ENCODE measurements around the gene TAGLN2.

TAGLN2 gene

DNA sequence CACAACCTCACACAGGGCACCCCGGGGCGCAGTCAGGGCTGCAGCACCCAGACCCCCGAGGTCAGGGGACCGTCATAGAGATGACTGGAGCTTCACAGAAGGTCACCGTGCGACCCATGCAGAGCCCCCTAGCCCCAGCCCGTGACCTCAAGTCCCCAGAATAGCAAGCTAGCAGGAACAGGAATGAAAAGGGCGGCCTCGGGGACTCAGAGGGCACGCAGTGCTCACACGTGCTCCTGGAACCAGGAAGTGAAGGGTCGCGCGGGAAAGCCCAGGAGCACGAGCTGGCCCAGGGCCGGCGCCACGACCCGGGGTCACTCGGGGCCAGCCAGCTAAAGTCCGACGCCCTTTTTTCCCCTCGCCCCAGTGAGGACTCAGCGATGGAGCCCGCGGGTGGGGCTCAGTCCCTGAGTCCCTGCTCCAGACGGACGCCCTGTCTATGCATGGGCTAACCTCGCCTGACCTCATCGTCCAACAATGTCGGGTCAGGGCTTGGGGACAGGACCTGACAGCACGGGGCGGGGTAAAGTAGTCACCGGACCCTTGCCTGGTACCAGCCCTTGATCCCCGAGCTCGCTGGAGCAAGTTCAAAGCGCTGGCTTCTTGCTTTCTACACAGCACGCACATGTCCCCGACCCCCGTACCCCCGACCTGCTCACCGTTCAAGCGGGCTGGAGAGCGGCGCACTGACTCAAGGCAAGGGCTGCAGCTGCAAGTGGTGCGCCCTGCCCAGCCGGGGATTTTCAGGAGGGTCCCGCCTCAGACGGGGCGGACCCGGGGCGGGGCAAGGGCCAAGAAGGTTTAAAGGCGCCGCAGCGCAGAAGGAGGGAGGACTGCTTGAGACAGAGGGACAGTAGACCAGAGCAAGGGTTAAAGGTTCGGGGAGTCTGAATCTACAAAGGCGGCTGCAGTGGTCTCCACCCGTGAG lies at the start of gene TAGLN2:
Gene TAGLN2 (minus strand): TSS at position 717 of the 928 bp plus-strand sequence. CDS start 4,998 bp downstream, outside the sequence.
- DNase-seq (ENCODE audit: low read depth) = peak; percentile 82

DNA sequence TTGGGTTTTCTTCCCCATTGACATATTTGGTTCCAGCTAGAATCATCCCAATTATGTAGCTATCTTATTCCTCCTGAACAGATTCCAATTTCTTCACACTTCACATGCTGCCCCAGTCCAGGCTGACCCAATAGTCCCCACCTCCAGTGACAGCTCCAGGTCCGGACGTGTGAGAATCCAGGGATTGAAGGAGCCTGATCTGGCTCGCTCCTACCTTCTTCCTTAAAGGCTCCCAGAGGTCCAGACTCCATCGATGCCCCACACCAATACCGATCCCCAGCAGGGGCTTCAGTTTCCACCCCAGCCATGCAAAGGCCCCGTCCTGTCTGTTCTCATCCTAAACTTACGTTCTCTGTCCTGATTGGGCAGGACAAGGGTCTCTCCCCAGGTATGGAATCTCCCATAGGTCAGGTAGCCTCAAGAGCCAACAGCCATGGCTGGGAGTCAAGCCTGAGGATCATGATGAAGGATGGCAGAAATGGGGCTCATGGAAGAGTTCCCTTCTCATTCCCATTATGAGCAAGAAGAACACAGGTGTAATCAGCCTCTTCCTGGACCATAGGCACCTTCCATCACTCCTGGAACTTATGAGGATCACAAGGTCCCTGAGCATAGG lies 49.2 kb upstream of the TAGLN2 start:
- no peak for DNase-seq (ENCODE audit: low read depth)

DNA sequence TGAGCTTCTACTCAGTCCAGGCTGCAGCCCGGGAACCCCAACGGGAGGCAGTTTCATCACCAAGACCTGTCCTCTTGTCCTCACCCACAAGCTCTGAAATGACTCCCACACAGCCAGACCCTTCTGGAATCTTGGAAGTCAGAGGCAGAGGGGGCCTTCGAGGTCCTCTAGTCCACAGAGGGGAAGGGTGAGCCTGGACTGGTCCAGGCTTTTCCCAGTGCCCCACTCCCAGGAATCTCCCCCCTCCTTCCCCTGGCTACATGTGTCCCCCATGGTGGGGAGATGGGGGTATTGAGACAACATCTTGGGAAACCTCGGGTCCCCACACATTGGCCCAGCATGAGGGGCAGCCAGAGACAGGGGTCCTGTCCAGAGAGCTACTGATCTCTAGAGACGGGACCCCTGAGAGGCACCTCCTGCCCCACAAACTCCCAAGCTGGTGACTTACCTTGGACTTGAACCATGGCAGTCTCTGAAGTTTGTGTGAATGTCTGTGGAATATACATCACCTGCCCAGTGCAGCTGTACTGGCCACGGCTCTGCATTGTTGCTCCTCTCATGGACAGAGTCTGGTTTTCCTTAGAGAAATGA lies 48.1 kb upstream of the TAGLN2 start:
- no peak for DNase-seq (ENCODE audit: low read depth)

DNA sequence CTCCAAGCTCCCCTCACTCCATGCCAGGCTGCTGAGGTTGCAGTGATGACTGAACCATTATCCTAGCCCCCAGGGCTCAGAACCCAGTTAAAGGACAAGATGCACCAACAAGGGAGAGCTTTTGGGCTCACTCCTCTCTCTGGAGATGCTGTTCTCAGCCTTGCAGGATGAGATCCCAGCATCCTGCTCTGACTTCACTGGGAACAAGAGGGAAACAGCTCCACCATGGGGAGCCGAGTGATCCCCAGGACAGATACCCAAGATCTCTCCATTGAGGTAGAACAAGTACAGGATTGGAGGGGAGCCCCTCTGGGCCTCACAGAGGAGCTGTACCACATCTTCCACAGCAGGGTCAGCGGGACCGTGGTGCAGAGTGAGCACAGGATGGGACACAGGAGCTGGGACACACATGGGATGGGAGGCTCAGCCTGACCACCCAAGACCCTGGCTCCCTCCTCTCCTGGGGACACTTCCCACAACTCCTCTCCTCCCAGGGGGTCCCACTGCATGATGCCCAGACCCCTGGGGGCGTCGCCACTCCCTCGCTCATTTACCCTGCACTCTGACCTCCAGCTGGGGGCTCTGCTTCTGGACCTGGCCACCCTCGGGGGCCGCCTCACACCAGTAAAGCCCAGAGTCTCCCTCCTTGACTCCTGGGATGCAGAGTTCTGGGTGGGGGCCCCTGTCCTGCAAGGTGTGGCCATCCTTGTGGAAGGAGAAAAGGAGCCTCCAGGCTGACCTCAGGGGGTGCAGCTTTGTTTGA lies 47.3 kb upstream of the TAGLN2 start:
- no peak for DNase-seq (ENCODE audit: low read depth)

DNA sequence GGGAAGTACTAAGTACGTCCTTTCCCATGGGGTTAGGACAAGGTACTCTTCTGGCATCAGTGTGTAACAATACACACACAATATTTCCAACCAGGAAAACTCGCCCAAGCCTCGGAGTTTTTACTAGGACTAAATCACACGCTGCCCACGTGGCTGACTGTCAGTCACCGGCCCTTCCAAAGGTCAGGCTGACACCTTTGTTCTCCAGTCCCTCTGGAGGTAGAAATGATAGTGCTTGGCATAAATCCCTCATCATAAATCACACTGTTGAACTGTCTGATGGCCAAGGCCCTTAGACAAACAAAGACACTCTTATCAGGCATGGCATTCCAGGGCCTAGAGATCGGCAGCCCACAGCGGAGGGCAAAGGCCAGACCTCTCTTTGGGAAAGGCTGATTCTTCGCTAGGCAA lies 45.6 kb upstream of the TAGLN2 start:
- no peak for DNase-seq (ENCODE audit: low read depth)

DNA sequence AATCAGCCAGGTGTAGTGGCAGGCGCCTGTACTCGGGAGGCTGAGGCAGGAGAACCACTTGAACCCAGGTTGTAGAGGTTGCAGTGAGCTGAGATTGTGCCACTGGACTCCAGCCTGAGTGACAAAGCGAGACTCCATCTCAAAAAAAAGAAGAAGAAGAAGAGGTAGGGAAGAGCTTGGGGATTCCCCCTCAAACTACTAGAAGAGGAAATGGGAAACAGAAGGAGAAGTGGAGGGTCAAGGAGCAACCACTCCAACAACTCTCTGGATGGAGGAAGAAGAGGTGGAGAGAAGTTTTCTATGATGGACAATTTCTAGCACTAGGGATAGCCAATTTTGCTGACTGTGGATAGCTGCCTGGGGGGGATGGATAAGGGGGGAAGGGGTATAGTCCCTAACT lies 43.6 kb upstream of the TAGLN2 start:
- DNase-seq (ENCODE audit: low read depth) = no peak

DNA sequence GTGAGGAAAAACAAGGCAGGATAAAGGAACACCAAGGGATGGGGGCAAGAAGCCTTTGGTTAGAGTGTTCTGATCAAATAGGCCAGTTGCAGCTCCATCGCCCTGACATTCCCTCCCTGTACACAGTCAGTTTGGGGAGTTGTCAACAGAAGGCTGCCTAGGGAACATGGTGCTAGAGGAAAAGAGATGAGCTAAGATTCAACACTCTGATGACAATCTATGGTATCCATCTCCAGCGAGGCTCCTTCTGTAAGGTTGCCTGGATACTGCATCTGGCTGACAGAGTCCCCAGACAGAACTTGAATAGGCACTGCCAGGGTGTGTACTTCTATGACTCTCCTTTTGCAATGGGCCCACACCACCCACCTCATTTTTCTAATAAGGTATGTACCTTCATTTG lies 40.0 kb upstream of the TAGLN2 start:
- no peak for DNase-seq (ENCODE audit: low read depth)

DNA sequence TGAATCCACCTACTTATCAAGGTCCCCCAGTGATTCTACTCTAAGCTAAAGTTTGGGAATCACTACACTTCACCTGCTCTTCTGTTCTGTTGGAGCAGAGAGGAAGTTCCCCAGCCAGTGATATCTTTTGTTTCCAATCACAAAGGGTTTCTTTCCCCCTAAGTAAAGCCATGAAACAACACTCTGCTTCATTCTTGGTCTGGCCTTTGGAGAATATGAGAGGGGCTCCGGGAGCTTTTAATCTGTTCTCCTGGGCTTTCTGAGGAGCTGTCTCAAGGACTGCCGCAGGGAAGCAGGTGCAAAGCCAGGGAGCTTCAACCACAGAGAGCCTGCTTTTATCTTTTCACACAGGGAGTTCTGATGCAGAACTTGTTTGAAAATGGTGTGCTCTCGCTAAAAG lies 38.8 kb upstream of the TAGLN2 start:
- no peak for DNase-seq (ENCODE audit: low read depth)

DNA sequence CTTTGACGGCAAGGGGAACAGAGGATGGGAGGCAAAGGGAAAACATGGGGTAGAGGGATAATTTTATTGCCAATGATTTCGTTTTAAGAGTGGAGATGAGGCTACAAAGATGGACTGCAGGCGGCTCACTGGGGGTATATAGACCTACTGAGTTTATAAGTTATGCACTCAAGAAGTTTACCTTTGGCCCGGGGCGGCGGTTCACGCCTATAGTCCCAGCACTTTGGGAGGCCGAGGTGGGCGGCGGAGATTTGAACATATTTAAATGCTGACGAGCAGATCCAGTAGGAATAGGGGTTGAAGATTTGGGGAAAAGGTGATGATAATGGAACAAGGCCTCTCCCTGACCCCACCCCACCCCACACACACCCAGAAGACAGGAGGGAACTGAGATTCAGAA lies 36.9 kb upstream of the TAGLN2 start:
- no peak for DNase-seq (ENCODE audit: low read depth)

DNA sequence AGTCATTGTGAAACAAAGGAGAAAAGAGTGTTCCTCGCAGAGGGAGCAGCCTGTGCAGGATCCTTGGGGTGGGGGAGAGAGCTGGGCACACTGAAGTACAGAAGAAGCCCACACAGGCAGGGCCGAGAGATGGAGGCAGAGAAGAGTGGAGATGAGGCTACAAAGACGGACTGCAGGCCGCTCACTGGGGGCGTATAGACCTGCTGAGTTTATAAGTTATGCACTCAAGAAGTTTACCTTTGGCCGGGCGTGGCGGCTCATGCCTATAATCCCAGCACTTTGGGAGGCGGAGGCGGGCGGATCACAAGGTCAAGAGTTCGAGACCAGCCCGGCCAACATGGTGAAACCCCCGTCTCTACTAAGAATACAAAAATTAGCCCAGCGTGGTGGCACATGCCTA lies 36.3 kb upstream of the TAGLN2 start:
- no peak for DNase-seq (ENCODE audit: low read depth)

DNA sequence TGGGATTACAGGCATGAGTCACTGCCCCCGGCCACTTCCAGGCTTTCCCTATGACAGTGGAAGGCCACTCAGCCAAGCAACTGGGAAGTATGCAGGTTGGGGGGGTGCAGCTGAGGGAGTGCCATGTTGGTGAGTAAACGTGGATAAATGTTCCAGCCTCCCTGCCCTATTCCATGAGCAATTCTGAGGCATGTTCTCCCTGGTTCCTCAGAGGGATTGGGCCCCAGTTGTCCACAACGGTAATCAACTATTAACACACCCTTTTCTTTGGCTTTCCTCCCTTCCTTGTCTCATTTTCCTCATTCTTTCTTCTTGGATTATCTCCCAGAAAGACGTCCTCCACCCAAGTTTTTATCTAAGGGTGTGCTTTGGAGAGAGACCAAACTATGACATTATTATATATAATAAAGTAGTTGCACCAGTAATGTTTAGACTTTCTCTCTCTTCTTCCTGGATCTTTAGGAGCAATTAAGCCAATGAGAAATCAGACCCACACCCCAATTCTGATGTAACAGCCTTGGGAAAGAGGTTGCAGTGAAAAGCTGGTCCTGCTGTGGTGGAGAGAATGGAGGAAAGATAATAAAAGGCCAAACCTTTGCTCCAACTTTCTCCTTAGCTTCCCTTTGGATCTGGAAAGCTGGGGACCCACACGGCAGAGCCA lies 35.5 kb upstream of the TAGLN2 start:
- DNase-seq (ENCODE audit: low read depth) = peak; percentile 85

DNA sequence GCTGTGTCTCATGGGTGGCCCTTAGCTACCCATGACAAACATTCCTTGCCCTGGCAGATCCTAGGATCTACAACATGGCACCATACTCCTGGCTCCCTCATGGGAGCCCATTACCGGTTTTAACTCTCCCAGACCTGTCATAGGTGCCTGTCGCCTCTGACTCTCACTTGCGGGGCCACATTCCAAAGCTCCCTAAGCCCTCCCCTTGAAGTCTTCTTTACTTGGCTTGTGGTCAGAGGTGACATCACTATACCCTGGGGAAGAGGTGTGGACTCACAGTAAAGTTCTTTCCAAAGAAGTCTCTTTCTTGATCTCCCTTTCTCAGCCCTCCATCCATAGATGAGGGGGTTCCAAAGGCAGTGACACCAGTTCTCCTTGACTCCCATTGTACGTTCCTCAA lies 34.1 kb upstream of the TAGLN2 start:
- DNase-seq (ENCODE audit: low read depth) = no peak

DNA sequence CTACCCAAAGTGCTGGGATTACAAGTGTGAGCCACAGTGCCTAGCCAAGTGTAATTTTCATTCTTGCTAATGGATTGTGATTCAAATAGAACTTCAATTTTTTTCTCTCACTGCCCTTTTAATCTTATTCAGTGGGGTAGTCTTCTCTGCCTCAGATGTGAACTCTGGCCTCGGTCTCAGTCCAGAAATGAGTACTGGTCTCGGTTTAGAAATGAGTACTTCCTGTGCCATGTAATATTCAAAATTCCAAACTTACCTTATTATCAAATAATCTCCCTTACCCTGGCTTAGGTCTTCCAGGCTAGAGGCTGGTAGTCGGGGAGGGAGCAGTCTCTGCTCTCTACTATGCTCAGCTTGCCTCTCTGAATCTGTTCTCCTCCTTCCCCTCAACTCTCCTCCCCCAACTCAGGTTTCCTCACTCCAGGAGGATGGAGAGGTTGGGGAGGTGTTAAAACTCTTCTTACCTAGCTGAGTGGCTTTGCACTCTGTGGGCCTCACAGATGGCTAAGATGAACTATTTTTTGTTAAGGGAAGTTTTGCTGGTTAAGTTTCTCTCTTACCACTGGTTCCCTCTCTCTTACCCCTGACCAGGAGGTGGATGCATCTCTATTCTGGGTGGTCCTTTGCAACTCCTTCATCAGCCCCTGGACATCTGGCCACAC lies 33.5 kb upstream of the TAGLN2 start:
- no peak for DNase-seq (ENCODE audit: low read depth)

DNA sequence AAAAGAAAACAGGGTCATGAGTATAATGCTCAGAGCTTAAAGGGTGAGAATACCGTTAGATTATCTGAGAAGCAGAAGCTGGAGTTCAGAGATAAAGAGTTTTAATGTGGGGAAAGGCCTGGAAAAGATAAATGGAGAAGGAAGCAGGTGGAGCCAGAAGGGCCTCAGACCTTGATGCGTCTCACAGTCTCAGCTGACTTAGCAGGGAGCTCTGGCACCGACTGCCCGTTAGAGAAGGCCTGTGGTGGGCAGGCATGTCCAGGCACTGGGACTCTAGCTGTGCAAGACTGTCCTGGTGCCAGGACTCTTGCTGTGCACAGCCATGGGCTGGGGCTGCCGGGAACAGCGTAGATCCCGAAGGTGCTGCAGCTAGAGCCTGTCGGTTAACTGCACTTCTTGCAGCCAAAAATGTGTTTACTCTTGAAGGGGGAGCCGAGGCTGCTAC lies 32.5 kb upstream of the TAGLN2 start:
- no peak for DNase-seq (ENCODE audit: low read depth)

DNA sequence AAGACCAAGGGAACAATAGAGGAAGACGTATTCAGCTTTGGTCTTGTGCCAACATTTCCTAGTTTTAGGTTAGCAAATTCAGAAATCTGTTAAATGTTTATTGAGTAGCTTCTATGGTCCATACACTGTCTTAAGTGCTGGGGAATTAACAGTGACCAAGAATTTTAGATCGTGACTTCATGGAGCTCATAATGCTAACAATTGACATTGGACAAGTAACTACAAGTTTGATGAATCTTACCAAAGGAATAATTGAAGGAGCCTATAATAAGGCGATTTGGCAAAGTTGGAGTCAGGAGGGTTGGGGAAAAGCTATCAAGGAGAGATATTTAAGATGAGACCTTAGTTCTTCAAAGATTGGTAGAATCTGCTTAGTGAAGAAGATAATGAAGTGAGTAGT lies 30.1 kb upstream of the TAGLN2 start:
- DNase-seq (ENCODE audit: low read depth) = no peak

DNA sequence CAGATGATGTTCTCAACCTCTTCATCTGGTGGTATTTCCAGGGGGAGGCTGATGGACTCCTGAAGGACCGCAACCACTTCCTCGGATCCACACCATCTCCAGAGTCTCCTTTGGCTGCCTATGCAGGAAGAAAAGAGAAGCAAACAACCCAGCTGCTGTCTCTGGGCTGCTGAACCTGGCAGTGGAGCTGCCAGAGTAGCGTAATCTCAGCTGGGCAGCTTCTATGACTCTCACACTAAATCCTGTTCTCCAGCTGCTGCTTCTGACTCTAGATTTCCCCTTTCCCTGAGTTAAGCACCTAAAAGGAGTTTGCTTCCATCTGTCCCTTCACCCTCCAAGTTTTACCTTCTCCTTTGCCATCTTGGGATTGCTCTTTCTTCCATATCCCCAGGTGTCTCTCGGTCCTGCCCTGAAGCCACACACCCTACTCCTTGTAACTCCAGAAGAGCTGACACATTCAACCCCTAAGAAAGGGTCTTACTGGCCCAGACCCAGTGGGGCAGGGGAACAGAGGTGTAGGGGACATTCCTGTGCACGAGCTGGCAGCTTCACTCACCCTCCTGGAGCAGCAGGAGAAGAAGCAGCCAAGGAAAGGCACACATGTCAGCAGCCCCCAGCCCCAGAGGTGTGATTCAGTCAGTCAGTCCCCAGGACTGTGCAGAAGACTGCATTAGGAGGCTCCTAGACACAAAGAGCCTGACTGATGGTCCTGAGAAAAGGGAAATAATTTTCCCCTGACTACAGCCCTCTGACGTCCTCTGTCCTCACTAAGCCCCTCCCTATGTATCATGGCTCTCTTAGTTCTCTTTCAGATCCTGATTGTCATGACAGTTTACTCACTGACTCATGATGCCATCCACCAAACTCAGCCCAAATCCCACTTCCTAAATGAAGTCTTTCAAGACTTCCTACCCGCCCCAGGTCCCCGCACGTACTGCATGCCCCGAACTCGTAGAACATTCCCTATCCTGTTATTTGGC lies 28.5 kb upstream of the TAGLN2 start, which contains the start of gene SLAMF9:
Gene SLAMF9 (minus strand): TSS at position 702 of the 980 bp plus-strand sequence. CDS start 100 bp downstream, at position 602.
- no peak for DNase-seq (ENCODE audit: low read depth)

DNA sequence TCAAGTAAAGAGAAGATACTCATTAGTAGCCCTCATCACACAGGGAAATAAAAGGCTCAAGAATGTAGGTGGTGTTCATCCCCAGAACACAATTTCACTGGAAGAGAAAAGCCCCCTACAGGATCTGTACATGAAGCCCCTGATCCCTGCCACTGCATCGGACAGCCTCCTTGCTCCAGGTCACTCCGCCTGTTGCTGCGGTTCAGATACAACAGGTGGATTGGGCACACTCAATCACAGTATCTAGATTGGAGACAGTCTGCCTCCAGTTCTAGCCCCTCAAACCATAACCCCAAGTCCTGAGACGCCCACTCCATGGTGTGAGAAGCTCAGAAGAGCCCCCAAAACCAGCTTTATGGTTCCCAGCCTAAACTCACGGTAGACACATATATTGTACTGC lies 27.6 kb upstream of the TAGLN2 start:
- DNase-seq (ENCODE audit: low read depth) = no peak

DNA sequence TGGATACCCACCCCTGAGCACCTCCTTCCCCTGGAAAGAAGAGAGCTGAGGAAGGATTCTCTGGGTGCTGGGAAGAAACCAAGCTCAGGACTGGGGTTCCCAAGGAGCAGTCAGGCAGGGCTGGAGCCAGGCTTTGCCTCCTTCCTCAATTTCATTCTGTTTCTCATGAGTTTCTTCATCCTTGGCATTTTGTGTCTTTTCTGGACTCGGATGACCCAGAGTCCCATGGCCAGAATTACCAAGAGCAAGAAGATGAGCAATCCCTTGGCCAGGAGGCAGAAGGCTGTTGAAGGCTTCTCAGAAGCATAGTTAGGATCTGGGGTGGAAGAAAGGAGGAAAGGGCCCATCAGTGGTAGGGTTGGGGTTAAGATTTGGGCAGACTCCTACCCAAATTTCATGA lies 26.2 kb upstream of the TAGLN2 start:
- DNase-seq (ENCODE audit: low read depth) = no peak

DNA sequence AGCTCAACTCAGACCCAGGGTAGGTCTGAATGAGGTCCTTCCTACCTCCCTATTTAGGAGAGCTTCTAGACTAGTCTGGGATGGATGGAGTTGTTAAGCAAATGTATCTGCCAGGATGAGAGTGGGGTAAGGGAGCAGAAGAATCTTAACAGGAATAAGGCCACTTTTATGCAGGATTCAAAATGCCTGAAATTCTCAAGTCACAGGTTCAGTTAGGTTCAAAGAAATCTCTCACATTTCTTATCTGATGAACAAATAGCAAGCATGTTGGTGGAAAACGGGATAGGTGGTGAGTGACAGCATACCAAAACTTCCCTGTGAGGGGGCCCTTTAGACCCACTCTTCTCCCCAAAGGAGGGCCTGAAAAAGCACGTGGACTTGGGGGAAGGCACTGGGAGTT lies 25.7 kb upstream of the TAGLN2 start:
- DNase-seq (ENCODE audit: low read depth) = no peak

DNA sequence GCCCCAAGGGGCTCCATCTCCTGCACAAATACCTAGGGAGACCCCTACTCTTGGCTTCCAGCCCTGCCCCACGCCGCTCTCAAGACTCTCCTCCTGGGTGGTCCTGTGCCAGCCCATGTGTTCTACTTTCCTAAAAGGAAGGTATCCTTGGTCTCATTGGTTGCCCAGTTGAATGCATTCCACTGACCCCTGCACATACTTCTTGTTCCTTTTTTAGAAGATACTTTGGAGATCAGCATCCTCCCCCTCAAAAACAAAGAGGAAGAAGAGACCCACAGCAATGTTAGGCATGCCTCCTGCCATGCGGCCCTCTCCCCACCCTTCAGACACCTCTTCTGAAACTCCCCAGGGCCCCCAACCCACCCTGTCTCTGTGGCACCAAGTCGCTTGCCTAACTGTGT lies 24.7 kb upstream of the TAGLN2 start:
- DNase-seq (ENCODE audit: low read depth) = no peak

All from GM04504 (cell line).